HepG2 (cell line): ENCODE measurements around the gene DNMT3A. TPM values are rescaled to one million over a fixed set of nuclear protein-coding genes. Genes with fewer than 3 reads are reported as not detected.

Experiments used
- ARNT ChIP-seq: fragments of 450-650 bp; IDR thresholded peaks from 2 replicates; pipeline ENCODE4 v1.6.1; 2017
- CEBPB ChIP-seq: IDR thresholded peaks from 2 replicates; pipeline ENCODE4 v1.6.1; 2011; ENCODE audit warnings: low read depth, low read length, improper control_type of control experiment, borderline replicate concordance
- CREB1 ChIP-seq, 2 experiments: fragments of 450-650 bp in 1 of 2; IDR thresholded peaks; 2 replicates each; pipeline ENCODE4 v1.6.1; 2016 to 2017; ENCODE audit warnings: control low read depth in 1 of 2, mild to moderate bottlenecking in 1 of 2, missing compliant biosample characterization in 1 of 2, missing genetic modification characterization in 1 of 2
- DNMT1 ChIP-seq: sonication (generic); formaldehyde crosslinking; IDR thresholded peaks from 2 replicates; pipeline ENCODE4 v1.5.1; 2020; ENCODE audit warnings: mild to moderate bottlenecking, missing genetic modification reagents
- HMGXB3 ChIP-seq: sonication (generic); formaldehyde crosslinking; IDR thresholded peaks from 2 replicates; pipeline ENCODE4 v1.4.0; 2020; ENCODE audit warnings: missing genetic modification reagents, borderline replicate concordance
- HOXA3 ChIP-seq: sonication (generic); formaldehyde crosslinking; IDR thresholded peaks from 2 replicates; pipeline ENCODE4 v1.5.0; 2020; ENCODE audit warnings: missing genetic modification reagents
- JUNB ChIP-seq: sonication (generic); formaldehyde crosslinking; IDR thresholded peaks from 2 replicates; pipeline ENCODE4 v1.8.0; 2022; ENCODE audit warnings: missing genetic modification reagents, mild to moderate bottlenecking, borderline replicate concordance
- MXD1 ChIP-seq: sonication (generic); formaldehyde crosslinking; IDR thresholded peaks from 2 replicates; pipeline ENCODE4 v1.4.0; 2020; ENCODE audit warnings: mild to moderate bottlenecking, missing genetic modification reagents
- NFKB2 ChIP-seq: sonication (generic); formaldehyde crosslinking; IDR thresholded peaks from 2 replicates; pipeline ENCODE4 v1.4.0; 2020; ENCODE audit warnings: missing genetic modification reagents, borderline replicate concordance
- NONO ChIP-seq, 2 experiments: fragments of 450-650 bp in 1 of 2; sonication (generic) in 1 of 2; formaldehyde crosslinking in 1 of 2; IDR thresholded peaks in 1 of 2; conservative IDR thresholded peaks in 1 of 2; 2 replicates each; pipeline versions ENCODE4 v1.6.1 to v1.8.0; 2017 to 2022; ENCODE audit warnings: mild to moderate bottlenecking in 1 of 2, missing genetic modification reagents in 1 of 2, moderate library complexity in 1 of 2
- RBM22 ChIP-seq: fragments of 200-400 bp; formaldehyde crosslinking; optimal IDR thresholded peaks from 2 replicates; pipeline ENCODE3; 2017; ENCODE audit warnings: mild to moderate bottlenecking, low read length, moderate library complexity
- SRY ChIP-seq: sonication (generic); formaldehyde crosslinking; IDR thresholded peaks from 2 replicates; pipeline ENCODE4 v1.8.0; 2022; ENCODE audit warnings: mild to moderate bottlenecking, missing genetic modification reagents
- TBP ChIP-seq: sonication (generic); formaldehyde crosslinking; IDR thresholded peaks from 2 replicates; pipeline ENCODE4 v1.5.0; 2020; ENCODE audit warnings: missing genetic modification reagents
- ZBTB42 ChIP-seq: sonication (generic); formaldehyde crosslinking; IDR thresholded peaks from 2 replicates; pipeline ENCODE4 v1.5.0; 2020; ENCODE audit warnings: mild to moderate bottlenecking, missing genetic modification reagents
- ZFY ChIP-seq: sonication (generic); formaldehyde crosslinking; IDR thresholded peaks from 2 replicates; pipeline ENCODE4 v1.4.0; 2020; ENCODE audit warnings: missing genetic modification reagents
- ZNF136 ChIP-seq: sonication (generic); formaldehyde crosslinking; IDR thresholded peaks from 2 replicates; pipeline ENCODE4 v1.8.1; 2022; ENCODE audit warnings: low read depth, mild to moderate bottlenecking, moderate library complexity, missing genetic modification reagents
- ZNF20 ChIP-seq: sonication (generic); formaldehyde crosslinking; IDR thresholded peaks from 2 replicates; pipeline ENCODE4 v1.4.0; 2020; ENCODE audit warnings: mild to moderate bottlenecking, moderate library complexity, missing genetic modification reagents
- ZNF24 ChIP-seq: fragments of 450-650 bp; IDR thresholded peaks from 2 replicates; pipeline ENCODE4 v1.6.1; 2017; ENCODE audit warnings: antibody characterized with exemption, mild to moderate bottlenecking
- ZNF251 ChIP-seq: sonication (generic); formaldehyde crosslinking; IDR thresholded peaks from 2 replicates; pipeline ENCODE4 v1.9.0; 2021; ENCODE audit warnings: mild to moderate bottlenecking, missing genetic modification reagents
- ZNF354B ChIP-seq: sonication (generic); formaldehyde crosslinking; IDR thresholded peaks from 2 replicates; pipeline ENCODE4 v1.8.0; 2022; ENCODE audit warnings: mild to moderate bottlenecking, missing genetic modification reagents
- ZNF468 ChIP-seq: sonication (generic); formaldehyde crosslinking; IDR thresholded peaks from 2 replicates; pipeline ENCODE4 v1.8.0; 2022; ENCODE audit warnings: mild to moderate bottlenecking, moderate library complexity, missing genetic modification reagents
- ZNF501 ChIP-seq: sonication (generic); formaldehyde crosslinking; IDR thresholded peaks from 2 replicates; pipeline ENCODE4 v1.5.1; 2020; ENCODE audit warnings: mild to moderate bottlenecking, moderate library complexity, missing genetic modification reagents
- ZNF598 ChIP-seq: sonication (generic); formaldehyde crosslinking; IDR thresholded peaks from 2 replicates; pipeline ENCODE4 v1.5.1; 2020; ENCODE audit warnings: mild to moderate bottlenecking, missing genetic modification reagents, borderline replicate concordance
- ZNF773 ChIP-seq: sonication (generic); formaldehyde crosslinking; IDR thresholded peaks from 2 replicates; pipeline ENCODE4 v1.4.0; 2020; ENCODE audit warnings: missing genetic modification reagents, borderline replicate concordance
- ZNF839 ChIP-seq: sonication (generic); formaldehyde crosslinking; IDR thresholded peaks from 2 replicates; pipeline ENCODE4 v1.4.0; 2020; ENCODE audit warnings: missing genetic modification reagents, mild to moderate bottlenecking, borderline replicate concordance
- ZSCAN29 ChIP-seq: sonication (generic); formaldehyde crosslinking; conservative IDR thresholded peaks from 2 replicates; pipeline ENCODE4 v1.4.0; 2020; ENCODE audit warnings: mild to moderate bottlenecking, missing genetic modification reagents
- polyA plus RNA-seq, 8 experiments: library from polyadenylated mRNA; depleted of rRNA in 3 of 8; stranded (reverse) in 7 of 8; unstranded in 1 of 8; fragments of >200 nt; fragmentation: Illumina TruSeq in 4 of 8; extraction: Trizol in 4 of 8; gene quantifications; 2 replicates each; pipeline versions ENCODE4 v1.2.1 to v1.2.3, GENCODE V29; 2011 to 2016; ENCODE audit warnings: low read depth in 4 of 8, missing spikeins in 1 of 8, mixed read lengths in 1 of 8; ENCODE audit not compliant: insufficient read depth in 1 of 8
- total RNA-seq, 5 experiments: library from RNA; depleted of rRNA; stranded (reverse); fragments of >200 nt; fragmentation: Illumina TruSeq; extraction: Trizol; gene quantifications; 2 replicates each; pipeline ENCODE4 v1.2.3, GENCODE V29; 2016; ENCODE audit warnings: low read depth in 1 of 5

DNMT3A gene
- total and polyA plus RNA-seq, 2 of the 13 experiments (the other 11 are each of a cell fraction or from before 2014, with no cell fraction given) = 14.7 to 29.1 TPM

GRCh38 chr2:25342372-25343186, 854 bp upstream of the DNMT3A start (continued):
- TF ChIP-seq ZBTB42 (CRISPR knock-in tag) (0 out of 2 replicates have a peak, but pooled peaks have one; percentile 41), TBP (CRISPR knock-in tag) (0 out of 2 replicates have a peak, but pooled peaks have one; percentile 54), ZNF251 (CRISPR knock-in tag) (no peak), SRY (CRISPR knock-in tag) (peak; percentile 87; the same call in 1 of the 2 replicates), RBM22 (no peak), HMGXB3 (CRISPR knock-in tag) (peak; percentile 83), CREB1 (IDR thresholded peaks at IDR 0.05) (no peak), CREB1 (CRISPR knock-in tag; IDR thresholded peaks at IDR 0.05) (no peak), NFKB2 (CRISPR knock-in tag) (peak; percentile 74; the same call in 1 of the 2 replicates), CEBPB (no peak), ZNF20 (CRISPR knock-in tag) (no peak), ZNF136 (CRISPR knock-in tag) (no peak), ZNF773 (CRISPR knock-in tag) (0 out of 2 replicates have a peak, but pooled peaks have one; percentile 75), ZNF839 (CRISPR knock-in tag) (peak; percentile 62; the same call in 1 of the 2 replicates), MXD1 (CRISPR knock-in tag) (peak; percentile 93), ZFY (CRISPR knock-in tag) (peak; percentile 79), DNMT1 (peak; percentile 83; the same call in 1 of the 2 replicates), HOXA3 (peak; percentile 85; the same call in 1 of the 2 replicates), NONO (IDR thresholded peaks at IDR 0.05) (no peak), NONO (CRISPR knock-in tag; conservative IDR thresholded peaks at IDR 0.05) (peak; percentile 97), ZNF598 (CRISPR knock-in tag) (peak; percentile 83; the same call in 1 of the 2 replicates), JUNB (CRISPR knock-in tag) (no peak), ZNF501 (CRISPR knock-in tag) (peak; percentile 90), ZNF354B (peak; percentile 57; the same call in 1 of the 2 replicates), ZNF468 (CRISPR knock-in tag) (0 out of 2 replicates have a peak, but pooled peaks have one; percentile 45), ZSCAN29 (0 out of 2 replicates have a peak, but pooled peaks have one; percentile 50), ZNF24 (no peak), ARNT (no peak)
